H9 (cell line): Measurements from ENCODE around the gene DCT. TPM values are rescaled to one million over a fixed set of nuclear protein-coding genes. Genes with fewer than 3 reads are reported as not detected.

ENCODE experiments used
- DNase-seq: peaks from one replicate; pipeline ENCODE4 v3.0.0-alpha.2; 2017
- H2AFZ ChIP-seq: one replicate; pipeline ENCODE4 v1.6.1; 2013; ENCODE audit warnings: mild to moderate bottlenecking, low read length, control low read depth, moderate library complexity
- H2AK5ac ChIP-seq: 2 replicates; pipeline ENCODE4 v1.6.1; 2013; ENCODE audit warnings: low read length, control low read depth, mixed read lengths; ENCODE audit not compliant: insufficient read length
- H2BK120ac ChIP-seq: one replicate; pipeline ENCODE4 v1.6.1; 2013; ENCODE audit warnings: low read depth, mild to moderate bottlenecking, low read length, control low read depth, inconsistent platforms; ENCODE audit not compliant: poor library complexity, severe bottlenecking
- H2BK12ac ChIP-seq: 2 replicates; pipeline ENCODE4 v1.6.1; 2013; ENCODE audit warnings: low read length, control low read depth, mixed read lengths, low read depth; ENCODE audit not compliant: insufficient read length
- H2BK15ac ChIP-seq: 2 replicates; pipeline ENCODE4 v1.6.1; 2013; ENCODE audit warnings: low read depth, low read length, control low read depth
- H2BK20ac ChIP-seq: one replicate; pipeline ENCODE4 v1.6.1; 2013; ENCODE audit warnings: low read depth, mild to moderate bottlenecking, low read length, control low read depth, inconsistent platforms; ENCODE audit not compliant: poor library complexity, severe bottlenecking
- H2BK5ac ChIP-seq: 2 replicates; pipeline ENCODE4 v1.6.1; 2013; ENCODE audit warnings: low read length, control low read depth, mixed read lengths; ENCODE audit not compliant: insufficient read length
- H3K14ac ChIP-seq: 2 replicates; pipeline ENCODE4 v1.6.1; 2013; ENCODE audit warnings: low read length, control low read depth; ENCODE audit not compliant: insufficient read depth
- H3K18ac ChIP-seq: 2 replicates; pipeline ENCODE4 v1.6.1; 2013; ENCODE audit warnings: low read depth, mild to moderate bottlenecking, mixed read lengths, low read length, control low read depth; ENCODE audit not compliant: insufficient read length
- H3K23ac ChIP-seq: 2 replicates; pipeline ENCODE4 v1.6.1; 2013; ENCODE audit warnings: low read length, control low read depth, mixed read lengths, low read depth; ENCODE audit not compliant: insufficient read length
- H3K23me2 ChIP-seq: 2 replicates; pipeline ENCODE4 v1.6.1; 2013; ENCODE audit warnings: low read depth, mild to moderate bottlenecking, mixed read lengths, low read length, control low read depth; ENCODE audit not compliant: insufficient read length, poor library complexity, severe bottlenecking
- H3K27ac ChIP-seq: 2 replicates; pipeline ENCODE4 v1.5.1; 2013; ENCODE audit warnings: low read length, control low read depth, mixed read lengths, low read depth; ENCODE audit not compliant: insufficient read length
- H3K27me3 ChIP-seq: 2 replicates; pipeline ENCODE4 v1.6.1; 2013; ENCODE audit warnings: low read length, control low read depth, inconsistent platforms; ENCODE audit not compliant: insufficient read depth
- H3K4ac ChIP-seq: 2 replicates; pipeline ENCODE4 v1.6.1; 2013; ENCODE audit warnings: low read depth, mild to moderate bottlenecking, control low read depth, inconsistent platforms, low read length, moderate library complexity
- H3K4me1 ChIP-seq: 2 replicates; pipeline ENCODE4 v1.6.1; 2013; ENCODE audit warnings: low read length, control low read depth, inconsistent platforms; ENCODE audit not compliant: insufficient read depth
- H3K4me2 ChIP-seq: 2 replicates; pipeline ENCODE4 v1.6.1; 2013; ENCODE audit warnings: low read length, control low read depth, mixed read lengths; ENCODE audit not compliant: insufficient read length, insufficient read depth
- H3K56ac ChIP-seq: 2 replicates; pipeline ENCODE4 v1.6.1; 2013; ENCODE audit warnings: low read depth, mild to moderate bottlenecking, mixed read lengths, low read length, control low read depth; ENCODE audit not compliant: insufficient read length
- H3K79me1 ChIP-seq: 2 replicates; pipeline ENCODE4 v1.6.1; 2013; ENCODE audit warnings: low read depth, mild to moderate bottlenecking, moderate library complexity, low read length, control low read depth, inconsistent platforms; ENCODE audit not compliant: insufficient read depth, poor library complexity, severe bottlenecking
- H3K79me2 ChIP-seq: 2 replicates; pipeline ENCODE4 v1.6.1; 2013; ENCODE audit warnings: low read length, control low read depth, inconsistent platforms; ENCODE audit not compliant: insufficient read depth
- H3K9ac ChIP-seq: 2 replicates; pipeline ENCODE4 v1.6.1; 2013; ENCODE audit warnings: low read length, control low read depth, mixed read lengths; ENCODE audit not compliant: insufficient read length; ENCODE audit errors: extremely low read depth
- H3K9me3 ChIP-seq: one replicate; pipeline ENCODE4 v1.6.1; 2013; ENCODE audit warnings: low read depth, low read length, inconsistent platforms; ENCODE audit not compliant: control insufficient read depth
- H3T11ph ChIP-seq: one replicate; pipeline ENCODE4 v1.6.1; 2013; ENCODE audit warnings: mild to moderate bottlenecking, low read length, control low read depth, inconsistent platforms
- H4K20me1 ChIP-seq: one replicate; pipeline ENCODE4 v1.6.1; 2013; ENCODE audit not compliant: control insufficient read depth, insufficient read length, insufficient read depth
- H4K5ac ChIP-seq: 2 replicates; pipeline ENCODE4 v1.6.1; 2013; ENCODE audit warnings: low read depth, mild to moderate bottlenecking, mixed read lengths, low read length, control low read depth; ENCODE audit not compliant: insufficient read length
- H4K8ac ChIP-seq: replicated peaks from 2 replicates; pipeline ENCODE4 v1.6.1; 2013; ENCODE audit warnings: low read length, control low read depth, mixed read lengths, low read depth; ENCODE audit not compliant: insufficient read length
- H4K91ac ChIP-seq: 2 replicates; pipeline ENCODE4 v1.6.1; 2013; ENCODE audit warnings: low read depth, mild to moderate bottlenecking, moderate library complexity, mixed read lengths, low read length, control low read depth; ENCODE audit not compliant: insufficient read length
- H3K27ac Mint-ChIP-seq, 3 experiments: 2 replicates in 2 of 3; 3 replicates in 1 of 3; pipeline ENCODE4 v1.8.0; 2020 to 2021; ENCODE audit warnings: mixed read lengths in 3 of 3, mild to moderate bottlenecking in 1 of 3, moderate library complexity in 1 of 3
- H3K27me3 Mint-ChIP-seq: 2 replicates; pipeline ENCODE4 v1.8.0; 2021; ENCODE audit warnings: low read depth, mild to moderate bottlenecking, moderate library complexity, mixed read lengths
- H3K36me3 Mint-ChIP-seq, 3 experiments: 2 replicates in 2 of 3; 3 replicates in 1 of 3; pipeline ENCODE4 v1.8.0; 2020 to 2021; ENCODE audit warnings: low read depth in 3 of 3, mixed read lengths in 3 of 3; ENCODE audit not compliant: insufficient read depth in 1 of 3
- H3K4me1 Mint-ChIP-seq, 2 experiments: 2 replicates each; pipeline ENCODE4 v1.8.0; 2020; ENCODE audit warnings: mixed read lengths in 2 of 2
- H3K4me3 Mint-ChIP-seq, 2 experiments: 2 replicates in 1 of 2; 3 replicates in 1 of 2; pipeline ENCODE4 v1.8.0; 2020 to 2021; ENCODE audit warnings: mild to moderate bottlenecking in 2 of 2, mixed read lengths in 2 of 2, moderate library complexity in 1 of 2
- H3K9me3 Mint-ChIP-seq, 2 experiments: 2 replicates in 1 of 2; 3 replicates in 1 of 2; pipeline ENCODE4 v1.8.0; 2020; ENCODE audit warnings: mild to moderate bottlenecking in 2 of 2, mixed read lengths in 2 of 2, moderate library complexity in 1 of 2
- CTCF ChIP-seq: fragments of 200-600 bp; sonication (generic); conservative IDR thresholded peaks from 3 replicates; pipeline ENCODE4 v1.8.0; 2021; ENCODE audit warnings: antibody characterized with exemption, mild to moderate bottlenecking
- WGBS: extraction: QIAGEN DNeasy Blood & Tissue Kit; methylation state at CpG from one replicate; pipeline ENCODE4 v1.1.7; 2013; ENCODE audit warnings: missing lambda C conversion rate, low lambda C conversion rate, mixed read lengths; ENCODE audit not compliant: insufficient read length; ENCODE audit errors: extremely low coverage; 5-methylcytosine and 5-hydroxymethylcytosine counted together
- total RNA-seq: library from RNA; stranded (reverse); gene quantifications from 2 replicates; pipeline ENCODE4 v1.2.1, GENCODE V29; 2021

The DCT gene
- total RNA-seq, 1 experiment from 2014 or later: not detected

GRCh38 chr13:94427313-94427953 is 52.0 kb downstream of the DCT start:
- no peaks in the 10 kb centered on the region; a peak in 1 of 7 replicates for H3K36me3 Mint-ChIP-seq
- Histone ChIP-seq H2BK12ac (no peak overlapping the region), H4K5ac (no peak overlapping the region), H4K20me1 (no peaks in the 10 kb centered on the region), H3K4me2 (no peak overlapping the region), H3T11ph (no peak overlapping the region), H3K23me2 (no peaks in the 10 kb centered on the region), H3K23ac (no peak overlapping the region), H2BK5ac (no peak overlapping the region), H3K27ac (no peak overlapping the region), H2BK15ac (no peak overlapping the region), H3K9me3 (no peaks in the 10 kb centered on the region), H3K27me3 (no peaks in the 10 kb centered on the region), H2AK5ac (no peak overlapping the region), H3K9ac (no peak overlapping the region), H4K8ac (no peak overlapping the region), H4K91ac (no peak overlapping the region), H3K18ac (no peak overlapping the region), H3K4me1 (no peaks in the 10 kb centered on the region), H3K14ac (no peak overlapping the region), H2AFZ (no peak overlapping the region), H2BK120ac (no peak overlapping the region), H3K4ac (no peak overlapping the region), H2BK20ac (no peak overlapping the region), H3K79me2 (no peaks in the 10 kb centered on the region), H3K56ac (no peak overlapping the region), H3K79me1 (no peaks in the 10 kb centered on the region)
- H3K4me1 Mint-ChIP-seq: no peaks in the 10 kb centered on the region
- no peak for DNase-seq
- H3K4me3 Mint-ChIP-seq: no peak overlapping the region
- no peak overlapping the region for H3K27ac Mint-ChIP-seq
- WGBS: no CpG with 5 or more reads among the region's 5 CpGs
- H3K27me3 Mint-ChIP-seq: no peaks in the 10 kb centered on the region
- peaks cover 0 to 2% of the 10 kb centered on the region in 2 experiments; a peak in 2 of 5 replicates for H3K9me3 Mint-ChIP-seq
- no peak for TF ChIP-seq CTCF
